Muscle of arm (tissue), 14 donors: ENCODE measurements around the gene CNP. TPM values are rescaled to one million over a fixed set of nuclear protein-coding genes. Genes with fewer than 3 reads are reported as not detected.
"Not testable (repeated sequence)": the region's sequence is repeated elsewhere in the genome, so short reads cannot be mapped to it uniquely, and the experiment has no call there.

Experiments
- DNase-seq: peaks from one replicate; pipeline ENCODE4 v3.0.0-alpha.2; 2013
- long read RNA-seq, 11 donors: transcript quantifications; one replicate each; lab custom pipeline, GENCODE V29; 2026
- polyA plus RNA-seq, 12 donors: library from polyadenylated mRNA; unstranded; fragments of 120-200 nt; gene quantifications; one replicate each; pipeline ENCODE4 v1.2.1, GENCODE V29; 2013; ENCODE audit not compliant: insufficient read length in 12 of 12

CNP gene
- 10 to 100 TPM in 11 of 12 donors, not detected in 1; 30.9 to 69.5 (median 42.6) TPM for polyA plus RNA-seq
- long read RNA-seq, donor 1, full-length matches to known transcripts = 12 of 151 reads
- long read RNA-seq, donor 1, partial matches to known transcripts = 125 of 151 reads
- long read RNA-seq, donor 1, other reads (novel, unspliced or antisense) = 14 of 151 reads
- long read RNA-seq, donor 2, full-length matches to known transcripts = 18 of 18 reads
- long read RNA-seq, donor 2, partial matches to known transcripts = 0 of 18 reads
- long read RNA-seq, donor 2, other reads (novel, unspliced or antisense) = 0 of 18 reads
- long read RNA-seq, donor 3, full-length matches to known transcripts = 4 of 18 reads
- long read RNA-seq, donor 3, partial matches to known transcripts = 7 of 18 reads
- long read RNA-seq, donor 3, other reads (novel, unspliced or antisense) = 7 of 18 reads
- long read RNA-seq, donor 4, full-length matches to known transcripts = 7 of 7 reads
- long read RNA-seq, donor 4, partial matches to known transcripts = 0 of 7 reads
- long read RNA-seq, donor 4, other reads (novel, unspliced or antisense) = 0 of 7 reads
- long read RNA-seq, donor 5, full-length matches to known transcripts = 17 of 129 reads
- long read RNA-seq, donor 5, partial matches to known transcripts = 112 of 129 reads
- long read RNA-seq, donor 5, other reads (novel, unspliced or antisense) = 0 of 129 reads
- long read RNA-seq, donor 6, full-length matches to known transcripts = 12 of 12 reads
- long read RNA-seq, donor 6, partial matches to known transcripts = 0 of 12 reads
- long read RNA-seq, donor 6, other reads (novel, unspliced or antisense) = 0 of 12 reads
- long read RNA-seq, donor 7, full-length matches to known transcripts = 6 of 6 reads
- long read RNA-seq, donor 7, partial matches to known transcripts = 0 of 6 reads
- long read RNA-seq, donor 7, other reads (novel, unspliced or antisense) = 0 of 6 reads
- long read RNA-seq, donor 8, full-length matches to known transcripts = 15 of 15 reads
- long read RNA-seq, donor 8, partial matches to known transcripts = 0 of 15 reads
- long read RNA-seq, donor 8, other reads (novel, unspliced or antisense) = 0 of 15 reads
- long read RNA-seq, donor 9, full-length matches to known transcripts = 6 of 72 reads
- long read RNA-seq, donor 9, partial matches to known transcripts = 53 of 72 reads
- long read RNA-seq, donor 9, other reads (novel, unspliced or antisense) = 13 of 72 reads
- long read RNA-seq, donor 10, full-length matches to known transcripts = 13 of 13 reads
- long read RNA-seq, donor 10, partial matches to known transcripts = 0 of 13 reads
- long read RNA-seq, donor 10, other reads (novel, unspliced or antisense) = 0 of 13 reads
- long read RNA-seq, donor 11, full-length matches to known transcripts = 13 of 80 reads
- long read RNA-seq, donor 11, partial matches to known transcripts = 67 of 80 reads
- long read RNA-seq, donor 11, other reads (novel, unspliced or antisense) = 0 of 80 reads

- DNase-seq = peak; percentile 92
Measured at GRCh38 chr17:41966463-41967140, at the start of gene CNP. TSS of gene CNP (plus strand) at chr17:41966795. CDS start at chr17:41966885, 90 bp downstream.

DNA sequence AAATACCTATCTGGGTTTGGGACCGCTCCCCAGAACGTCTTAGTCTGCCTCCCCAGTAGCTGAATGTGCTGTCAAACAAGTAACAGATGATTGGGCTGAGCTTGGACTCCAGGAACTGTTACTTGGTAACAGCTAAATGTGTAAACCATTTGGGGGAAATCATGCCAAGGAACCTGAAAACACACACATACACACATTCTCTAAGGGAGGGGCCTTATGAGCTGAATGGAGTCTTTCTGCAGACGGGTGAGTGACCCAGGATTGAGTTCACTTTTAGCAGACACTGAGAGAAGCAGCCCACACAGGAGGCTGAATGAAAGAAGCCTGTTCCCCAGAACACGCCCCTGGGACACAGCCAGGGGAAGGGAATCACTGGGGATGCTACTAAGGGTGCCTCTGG, 49.4 kb upstream of the CNP start:
- peak; percentile 64 for DNase-seq

- peak; percentile 58 for DNase-seq
Measured at GRCh38 chr17:41917679-41918313, 48.8 kb upstream of the CNP start.

GRCh38 chr17:41918314-41919164, 48.1 kb upstream of the CNP start, which contains the start of gene ACLY:
TSS of gene ACLY (minus strand) at chr17:41918951. CDS start at chr17:41913873, 5,078 bp downstream.
- DNase-seq = peak; percentile 97

- no peak for DNase-seq
Measured at GRCh38 chr17:41919165-41919817, 47.3 kb upstream of the CNP start.

- DNase-seq = no peak
Measured at GRCh38 chr17:41919840-41920579, 46.6 kb upstream of the CNP start.

GRCh38 chr17:41920580-41920955, 46.0 kb upstream of the CNP start:
- no peak for DNase-seq

GRCh38 chr17:41925991-41926590, 40.5 kb upstream of the CNP start:
- no peak for DNase-seq

DNA sequence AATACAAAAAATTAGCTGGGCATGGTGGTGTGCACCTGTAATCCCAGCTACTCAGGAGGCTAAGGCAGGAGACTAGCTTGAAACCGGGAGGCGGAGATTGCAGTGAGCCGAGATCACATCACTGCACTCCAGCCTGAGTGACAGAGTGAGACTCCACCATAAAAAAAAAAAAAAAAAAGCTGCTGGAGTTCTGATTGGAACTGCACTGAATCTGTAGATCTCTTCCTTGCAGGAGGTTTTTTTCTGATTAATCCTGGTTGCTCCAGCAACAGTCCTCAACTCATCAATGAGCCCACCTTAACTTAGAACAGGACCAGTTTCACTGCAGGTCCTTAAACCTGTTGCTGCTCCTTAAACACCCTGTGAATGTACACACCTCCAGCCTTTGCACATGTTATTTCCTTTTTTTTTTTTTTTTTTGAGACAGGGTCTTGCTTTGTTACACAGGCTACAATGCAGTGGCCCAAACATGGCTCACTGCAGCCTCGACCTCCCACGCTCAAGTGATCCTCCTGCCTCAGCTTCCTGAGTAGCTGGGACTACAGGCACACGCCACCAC, 37.8 kb upstream of the CNP start:
- DNase-seq = no peak

DNA sequence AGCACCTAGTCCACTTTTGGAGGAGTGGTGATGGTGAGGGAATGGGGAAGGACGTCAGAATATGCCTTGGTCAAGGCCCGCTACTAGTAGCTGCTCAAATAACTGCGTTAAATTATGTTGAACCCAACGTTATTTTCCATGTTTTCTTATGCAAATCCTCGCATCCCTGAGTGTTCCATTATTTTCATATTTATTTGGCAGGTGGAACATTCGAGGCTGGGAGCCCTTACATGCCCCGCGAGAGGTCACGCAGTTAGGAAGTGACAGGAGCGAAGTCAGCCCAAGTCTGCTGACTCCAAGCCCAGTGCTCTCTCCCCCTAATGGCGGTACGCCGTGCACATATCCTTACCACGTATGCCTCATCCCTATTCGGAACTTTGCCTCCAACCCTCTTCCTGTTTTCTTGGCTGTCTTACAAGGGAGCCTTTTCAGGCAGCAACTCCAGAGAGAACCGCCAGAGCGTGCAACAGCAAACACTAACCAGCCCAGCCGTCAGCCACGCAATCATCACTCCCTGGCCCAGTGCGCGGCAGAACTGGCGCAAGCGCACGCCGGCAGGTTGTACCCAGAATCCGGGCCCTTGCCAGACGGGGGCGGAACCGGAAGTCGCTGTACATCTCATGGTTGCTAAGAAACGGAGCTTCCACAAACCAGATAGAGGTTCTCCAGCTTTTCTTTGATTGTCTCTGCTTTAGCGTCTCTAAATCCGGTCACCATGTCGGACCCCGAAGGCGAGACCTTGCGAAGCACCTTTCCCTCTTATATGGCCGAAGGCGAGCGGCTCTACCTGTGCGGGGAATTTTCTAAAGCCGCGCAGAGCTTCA, 36.4 kb upstream of the CNP start, which contains the start of gene ODAD4:
Gene ODAD4, plus strand, starts transcription at position 609 of the 824 bp plus-strand sequence. Its CDS starts 107 bp downstream, at position 716.
- DNase-seq = peak; percentile 96

GRCh38 chr17:41930833-41931156, 35.8 kb upstream of the CNP start:
- DNase-seq = not testable (repeated sequence)

DNA sequence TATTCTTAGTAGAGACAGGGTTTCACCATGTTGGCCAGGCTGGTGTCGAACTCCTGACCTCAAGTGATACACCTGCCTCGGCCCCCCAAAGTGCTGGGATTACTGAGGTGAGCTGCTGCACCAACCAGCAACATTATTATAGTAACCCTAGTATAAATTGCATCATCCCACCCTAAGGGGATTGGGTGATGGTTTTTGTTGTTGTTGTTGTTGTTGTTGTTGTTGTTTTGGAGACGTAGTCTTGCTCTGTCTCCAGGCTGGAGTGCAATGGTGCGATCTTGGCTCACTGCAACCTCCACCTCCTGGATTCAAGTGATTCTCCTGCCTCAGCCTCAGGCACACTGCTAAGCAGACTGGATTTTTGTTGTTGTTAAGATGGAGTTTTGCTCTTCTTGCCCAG, 34.9 kb upstream of the CNP start:
- not testable (repeated sequence) for DNase-seq

- DNase-seq = no peak
Measured at GRCh38 chr17:41932816-41933389, 33.7 kb upstream of the CNP start.

GRCh38 chr17:41935641-41936040, 31.0 kb upstream of the CNP start:
- DNase-seq = no peak
